Right renal pelvis (tissue), 4 donors: ENCODE measurements around the gene LSM3. TPM values are rescaled to one million over a fixed set of nuclear protein-coding genes. Genes with fewer than 3 reads are reported as not detected.
A peak's percentile ranks its signal among the peaks of the same experiment; 100 is the strongest.

Experiments
- DNase-seq, 4 donors: peaks; one replicate each; pipeline ENCODE4 v3.0.0-alpha.2; 2013; ENCODE audit warnings: low read depth in 4 of 4, low spot score in 3 of 4, missing footprints in 1 of 4
- polyA plus RNA-seq, 4 donors: library from polyadenylated mRNA; unstranded; fragments of 120-200 nt; gene quantifications; one replicate each; pipeline ENCODE4 v1.2.1, GENCODE V29; 2013; ENCODE audit not compliant: insufficient read length in 4 of 4

Gene LSM3
- polyA plus RNA-seq: 10 to 100 TPM; 17.2 to 19.5 (median 18.3) TPM

DNA sequence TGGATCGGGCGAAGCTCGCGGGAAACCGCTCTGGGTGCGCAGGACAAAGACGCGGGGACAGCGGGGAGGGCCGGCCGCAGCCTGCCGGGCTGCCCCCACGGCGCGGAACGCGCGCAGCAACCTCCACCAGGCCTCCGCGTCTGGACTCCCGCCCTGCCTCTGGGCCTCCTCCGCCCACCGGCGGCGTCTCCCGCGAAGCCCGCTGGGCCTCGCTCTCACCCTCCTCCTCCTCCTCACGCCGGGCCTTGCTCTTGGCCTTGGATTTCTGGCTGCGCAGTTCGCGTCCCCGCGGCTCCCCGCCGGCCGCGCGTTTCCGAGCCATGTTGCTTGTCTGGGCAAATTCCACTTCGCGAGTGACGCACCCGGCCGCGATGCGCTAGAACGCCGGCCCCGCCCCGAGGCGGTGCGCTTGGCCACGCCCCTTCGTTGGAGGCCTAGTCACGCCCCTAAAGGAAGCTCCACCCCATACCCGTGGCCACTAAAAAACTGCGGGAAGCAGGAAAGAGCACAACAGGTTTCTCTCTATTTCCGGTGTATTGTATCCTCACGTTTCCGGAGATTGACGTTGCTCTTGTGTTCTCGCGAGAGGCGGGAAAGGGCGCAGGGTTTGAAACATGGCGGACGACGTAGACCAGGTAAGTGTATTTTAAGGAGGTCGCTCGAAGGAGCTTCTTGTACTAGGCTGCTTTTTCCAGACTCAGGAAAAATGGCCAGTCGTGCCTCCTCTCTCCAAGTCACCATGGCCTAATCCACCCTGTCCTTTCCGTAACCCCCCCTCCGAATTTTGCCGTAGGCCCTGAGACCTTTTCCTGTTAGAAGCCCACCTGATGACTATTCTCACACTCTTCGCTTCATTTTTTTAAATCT lies at the start of gene LSM3, which contains the start of gene XPC:
Gene LSM3 (plus strand): TSS at position 571 of the 867 bp plus-strand sequence. CDS start 44 bp downstream, at position 615.
Gene XPC (minus strand): TSS at position 355 of the 867 bp plus-strand sequence. CDS start 33 bp downstream, at position 322.
- peak; percentile 97 to 98 (median 98) for DNase-seq

DNA sequence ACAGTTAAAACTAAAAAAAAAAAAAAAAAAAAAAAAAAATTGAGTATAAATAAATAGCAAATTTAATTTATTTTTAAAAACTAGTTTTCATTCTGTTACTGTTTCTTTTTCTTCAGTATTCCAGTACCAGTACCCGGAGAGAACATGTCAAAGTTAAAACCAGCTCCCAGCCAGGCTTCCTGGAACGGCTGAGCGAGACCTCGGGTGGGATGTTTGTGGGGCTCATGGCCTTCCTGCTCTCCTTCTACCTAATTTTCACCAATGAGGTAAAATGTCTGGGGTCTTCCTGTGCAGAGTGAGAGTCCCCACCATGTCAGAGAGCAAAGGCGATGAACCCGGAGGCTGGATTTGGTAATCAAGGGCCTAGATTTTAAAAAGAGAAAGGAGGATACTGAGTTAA lies 49.3 kb upstream of the LSM3 start:
- no peak for DNase-seq

DNA sequence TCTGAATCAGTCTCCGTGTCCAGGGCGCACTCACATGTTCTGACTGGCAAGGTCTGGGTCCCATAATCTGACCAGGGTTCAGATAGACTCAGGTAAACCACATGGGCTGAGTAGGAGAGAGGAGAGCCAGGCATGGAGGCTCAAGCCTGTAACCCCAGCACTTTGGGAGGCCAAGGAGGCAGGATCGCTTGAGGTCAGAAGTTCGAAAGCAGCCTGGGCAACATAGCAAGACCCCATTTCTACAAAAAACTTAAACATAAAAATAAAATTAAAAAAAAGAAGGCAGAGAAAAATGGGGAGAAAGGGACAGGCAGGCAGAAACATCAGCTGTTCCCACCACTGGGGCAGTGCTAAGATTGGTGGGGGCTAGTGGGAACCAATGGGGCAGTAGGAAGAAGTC lies 48.4 kb upstream of the LSM3 start:
- DNase-seq: no peak

DNA sequence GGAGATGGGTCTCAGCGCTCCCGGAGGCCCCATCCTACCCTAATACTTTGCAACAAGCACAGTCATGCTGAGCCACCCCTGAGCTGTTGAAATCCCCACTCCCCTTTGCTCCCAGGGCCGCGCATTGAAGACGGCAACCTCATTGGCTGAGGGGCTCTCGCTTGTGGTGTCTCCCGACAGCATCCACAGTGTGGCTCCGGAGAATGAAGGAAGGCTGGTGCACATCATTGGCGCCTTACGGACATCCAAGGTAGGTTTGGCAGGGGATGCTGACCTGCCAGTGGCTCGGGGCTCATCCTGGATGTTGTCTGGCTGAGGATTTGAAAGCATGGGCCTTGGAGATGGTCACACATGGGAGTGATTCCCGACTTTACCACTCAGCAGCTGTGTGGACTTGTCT lies 47.9 kb upstream of the LSM3 start:
- no peak for DNase-seq

DNA sequence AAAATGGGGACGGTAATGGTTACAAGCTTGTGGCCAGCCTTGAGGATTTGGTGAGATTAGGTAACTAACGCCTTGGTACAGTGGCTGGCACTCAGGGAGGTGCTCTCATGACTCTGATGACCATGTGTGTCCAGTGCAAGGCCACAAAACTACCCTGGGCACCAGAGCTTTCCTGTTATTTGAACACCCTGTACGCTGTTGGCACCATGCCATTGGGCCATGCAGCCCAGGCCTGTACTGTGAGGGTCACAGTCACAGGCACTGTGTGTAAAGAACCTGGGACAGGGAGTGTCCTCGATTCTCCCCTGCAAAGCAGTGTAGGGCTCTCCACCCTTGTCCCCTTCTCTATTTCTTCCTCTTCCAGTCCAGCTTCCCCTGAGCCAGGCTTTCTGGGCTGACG lies 47.5 kb upstream of the LSM3 start:
- DNase-seq: no peak

DNA sequence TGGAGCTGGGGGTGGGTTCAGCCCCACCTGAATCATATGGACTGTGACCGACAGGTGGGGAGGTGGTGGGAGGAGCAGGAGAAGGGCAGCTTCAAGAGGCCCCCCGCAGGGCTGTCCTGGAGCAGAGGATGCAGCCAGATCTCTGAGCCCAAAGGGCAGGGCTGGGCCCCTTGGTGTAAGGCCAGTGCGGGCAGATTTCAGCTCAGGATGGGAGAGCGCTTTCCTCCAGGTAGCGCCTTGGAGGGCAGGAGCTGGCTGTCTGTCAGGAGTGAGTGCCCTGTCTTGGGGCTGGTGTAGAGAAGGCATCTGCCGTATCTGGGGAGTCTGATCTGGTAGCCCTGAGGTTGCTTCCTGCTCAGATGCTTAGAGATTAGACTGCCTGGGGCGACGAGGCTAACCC lies 46.5 kb upstream of the LSM3 start:
- DNase-seq: no peak

DNA sequence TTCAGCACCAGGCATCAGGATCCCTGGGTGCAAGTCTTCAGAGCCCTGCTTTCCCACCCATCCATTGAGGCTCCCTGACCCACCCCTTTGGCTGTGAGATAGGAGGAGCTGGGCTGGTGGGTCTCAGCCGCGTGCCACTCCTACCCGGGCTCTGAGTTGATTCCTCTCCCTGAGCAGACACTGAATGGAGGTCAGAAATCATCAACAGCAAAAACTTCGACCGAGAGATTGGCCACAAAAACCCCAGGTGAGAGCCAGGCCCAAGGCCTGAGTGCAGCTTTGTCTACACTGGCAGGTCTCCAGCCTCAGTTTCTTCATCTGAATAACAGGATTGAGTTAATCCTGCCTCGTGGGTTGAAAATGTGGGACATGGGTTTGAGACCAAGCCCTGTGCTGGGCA lies 45.9 kb upstream of the LSM3 start:
- no peak for DNase-seq

DNA sequence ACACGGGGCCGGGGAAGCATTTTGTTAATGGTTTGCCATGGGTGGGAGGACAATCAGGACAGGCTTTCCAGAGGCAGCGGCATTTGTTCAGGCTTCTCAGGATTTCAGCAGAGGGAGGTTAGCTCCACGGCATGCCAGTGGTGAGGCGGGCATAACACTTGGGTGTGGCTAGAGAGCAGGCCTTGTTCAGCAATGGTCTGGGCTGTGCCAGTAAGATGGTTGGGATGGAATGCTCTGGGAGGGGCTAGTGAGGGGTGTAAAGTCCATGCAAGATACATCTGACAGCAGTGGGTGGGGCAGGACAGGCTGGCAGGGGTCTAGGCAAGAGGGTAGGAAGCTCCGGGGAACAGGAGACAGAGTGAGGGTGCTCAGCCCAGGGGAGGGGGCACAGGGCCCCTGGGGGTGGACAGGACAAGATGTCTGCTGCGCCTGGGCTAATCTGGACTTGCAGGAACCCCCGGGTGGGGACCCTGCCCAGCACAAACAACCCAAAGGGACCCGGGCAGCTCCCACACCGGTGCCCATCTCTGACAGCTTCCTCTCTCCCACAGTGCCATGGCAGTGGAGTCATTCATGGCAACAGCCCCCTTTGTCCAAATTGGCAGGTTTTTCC lies 45.3 kb upstream of the LSM3 start:
- no peak for DNase-seq

DNA sequence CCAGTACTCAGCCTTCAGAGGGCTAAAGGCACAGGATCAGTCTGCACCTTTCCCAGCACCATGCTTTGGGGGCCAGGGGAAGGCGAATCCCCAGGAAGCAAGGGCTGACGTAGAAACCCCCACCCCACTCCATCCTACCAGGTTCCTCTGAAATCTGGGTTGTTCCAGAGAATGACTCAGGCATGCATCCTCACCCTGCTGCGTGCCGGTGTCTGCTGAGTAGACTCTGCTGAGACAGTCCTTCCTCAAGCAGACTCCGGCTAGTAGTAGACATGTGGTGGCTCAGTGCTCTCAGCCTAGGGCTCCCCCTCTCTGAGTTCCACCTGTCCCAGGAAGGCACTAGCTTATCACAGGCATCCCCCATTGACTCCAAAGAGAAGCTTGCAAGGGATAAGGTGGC lies 44.7 kb upstream of the LSM3 start:
- DNase-seq: no peak

DNA sequence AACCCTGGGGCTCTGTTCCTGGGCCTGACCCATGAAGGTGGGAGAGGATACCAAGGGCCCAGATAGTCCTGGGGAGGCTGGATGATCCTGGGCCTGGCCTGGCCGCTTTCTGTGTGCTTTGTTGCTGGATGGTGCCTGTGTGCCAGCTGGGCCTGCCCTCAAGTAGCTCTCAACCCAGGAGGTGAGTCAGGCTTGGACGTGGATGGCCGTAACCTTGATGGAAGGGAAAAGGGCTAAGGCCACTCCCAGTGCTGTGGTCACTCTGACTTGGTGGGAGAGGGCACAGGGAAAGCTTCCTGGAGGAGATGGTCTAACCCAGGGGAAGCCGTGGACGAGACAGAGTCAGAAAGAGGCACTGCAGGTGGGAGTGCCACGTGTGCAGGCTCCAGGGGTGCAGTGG lies 44.3 kb upstream of the LSM3 start:
- no peak for DNase-seq

DNA sequence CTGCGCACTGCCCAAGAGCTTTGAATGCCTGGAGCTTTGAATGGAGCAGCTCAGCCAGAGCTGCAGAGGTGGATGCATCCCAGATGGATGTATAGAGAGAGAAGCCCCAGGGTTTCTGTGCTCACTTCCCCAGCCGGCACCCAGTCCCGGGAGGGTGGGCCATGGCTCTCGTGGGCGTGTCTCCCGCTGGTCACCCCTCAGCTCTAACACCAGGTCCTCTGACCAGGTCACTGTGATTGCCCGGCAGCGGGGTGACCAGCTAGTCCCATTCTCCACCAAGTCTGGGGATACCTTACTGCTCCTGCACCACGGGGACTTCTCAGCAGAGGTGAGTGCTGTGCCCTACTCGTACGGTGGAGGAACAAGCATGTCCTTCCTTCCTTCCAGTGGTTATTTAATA lies 43.0 kb upstream of the LSM3 start:
- DNase-seq: no peak

DNA sequence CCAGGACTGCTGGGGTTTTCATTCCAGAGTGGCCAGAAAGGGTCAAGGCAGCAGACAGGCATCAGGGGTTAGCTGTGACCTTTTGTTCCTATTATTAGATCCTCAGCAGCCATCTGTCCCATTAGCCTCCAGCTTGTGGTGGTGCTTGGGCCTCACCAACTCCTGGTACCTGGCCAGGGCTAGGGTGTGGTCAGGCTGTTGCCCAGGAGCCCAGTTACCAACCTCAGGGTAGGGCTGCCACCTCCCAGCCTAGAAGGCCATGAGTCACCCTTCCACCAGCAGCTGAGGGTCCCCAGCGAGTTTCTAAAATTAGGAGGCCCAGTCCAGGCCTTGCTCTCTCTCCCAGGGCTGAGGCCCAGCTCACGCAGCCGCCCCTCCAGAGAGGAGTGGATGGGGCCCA lies 41.6 kb upstream of the LSM3 start:
- DNase-seq: no peak

DNA sequence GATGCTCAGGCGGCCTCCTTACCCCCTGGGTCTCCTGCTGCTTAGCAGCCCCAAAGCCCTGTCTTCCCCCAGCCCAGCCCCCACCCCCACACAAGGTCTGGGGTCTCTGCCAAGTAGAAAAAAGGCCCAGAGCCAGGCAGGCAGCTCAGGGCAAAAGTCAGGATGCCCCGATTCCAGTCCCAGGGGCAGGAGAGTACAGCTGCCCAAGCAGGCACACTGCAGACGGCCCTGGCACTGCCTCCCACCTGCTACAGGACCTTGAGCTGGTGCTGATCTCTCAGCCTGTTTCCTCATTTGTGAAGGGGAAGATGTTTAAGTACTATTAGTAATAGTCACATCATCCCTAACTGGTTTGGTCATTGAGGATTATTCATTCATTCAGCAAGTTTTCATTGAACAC lies 41.2 kb upstream of the LSM3 start:
- no peak for DNase-seq

DNA sequence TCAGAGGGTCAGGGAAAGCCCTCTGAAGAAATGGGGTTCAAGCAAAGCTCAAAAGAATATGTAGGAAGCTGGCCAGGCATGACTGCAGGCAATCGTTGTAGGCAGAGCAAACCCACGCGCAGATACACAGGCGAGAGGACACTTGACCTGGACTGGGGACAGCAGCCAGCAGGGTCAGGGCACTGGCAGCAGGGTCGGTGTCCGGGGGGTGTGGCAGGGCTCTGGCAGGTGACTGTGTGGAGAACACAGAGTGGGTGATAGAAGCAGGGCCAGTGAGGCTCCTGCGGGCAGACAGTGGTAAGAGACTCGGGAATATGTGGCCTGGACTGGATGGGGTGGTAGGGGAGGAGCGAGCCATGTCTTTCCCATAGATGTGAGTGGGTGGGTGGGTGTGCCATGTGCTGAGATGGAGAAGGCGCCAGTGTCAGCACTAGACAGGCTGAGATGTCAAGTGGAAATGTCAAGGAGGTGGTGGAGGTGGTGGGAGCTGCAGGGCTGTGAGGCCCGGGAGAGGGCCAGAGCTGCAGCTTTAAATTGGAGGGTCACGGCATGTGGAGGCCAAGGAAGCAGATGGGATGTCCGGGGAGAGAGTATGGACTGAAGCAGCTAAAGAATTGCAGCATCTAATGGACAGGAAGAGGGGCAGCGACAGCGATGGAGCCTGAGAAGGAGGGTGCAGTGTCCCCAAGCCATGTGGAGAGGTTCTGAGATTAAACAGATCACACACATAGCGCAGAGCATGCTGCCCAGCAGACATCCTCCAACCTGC lies 40.3 kb upstream of the LSM3 start:
- no peak for DNase-seq

DNA sequence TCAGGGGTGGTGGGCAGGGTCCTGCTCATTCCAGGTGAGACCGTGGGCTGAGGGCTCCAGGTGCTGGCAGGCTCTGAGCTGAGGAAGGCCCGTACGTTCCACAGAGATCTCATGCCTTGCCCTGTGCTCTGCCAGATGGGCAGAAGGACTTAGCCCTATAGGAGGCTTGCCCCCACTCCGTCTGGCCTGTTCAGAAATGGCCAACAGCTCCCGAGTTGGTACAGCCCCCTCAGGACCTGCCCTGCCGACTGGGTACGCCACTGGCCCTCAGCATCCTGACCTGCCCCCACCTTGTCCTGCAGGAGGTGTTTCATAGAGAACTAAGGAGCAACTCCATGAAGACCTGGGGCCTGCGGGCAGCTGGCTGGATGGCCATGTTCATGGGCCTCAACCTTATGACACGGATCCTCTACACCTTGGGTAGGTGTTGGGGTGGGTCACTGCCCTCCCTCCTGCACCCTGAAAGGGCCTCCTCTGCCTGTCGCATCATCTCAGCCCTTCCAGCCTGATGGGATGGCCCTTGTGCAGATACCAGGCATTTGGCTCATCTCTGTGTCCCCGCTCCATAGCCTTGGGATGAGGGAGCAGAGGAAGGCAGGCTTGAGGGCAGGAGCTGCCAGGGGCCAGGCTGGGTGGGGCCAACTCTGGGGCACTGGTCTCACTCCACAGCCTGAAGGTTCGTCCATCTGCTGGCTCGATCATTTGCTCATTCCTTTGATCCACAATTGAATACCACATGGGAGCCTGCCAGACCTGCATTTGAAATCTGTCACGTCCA lies 39.5 kb upstream of the LSM3 start:
- no peak for DNase-seq

DNA sequence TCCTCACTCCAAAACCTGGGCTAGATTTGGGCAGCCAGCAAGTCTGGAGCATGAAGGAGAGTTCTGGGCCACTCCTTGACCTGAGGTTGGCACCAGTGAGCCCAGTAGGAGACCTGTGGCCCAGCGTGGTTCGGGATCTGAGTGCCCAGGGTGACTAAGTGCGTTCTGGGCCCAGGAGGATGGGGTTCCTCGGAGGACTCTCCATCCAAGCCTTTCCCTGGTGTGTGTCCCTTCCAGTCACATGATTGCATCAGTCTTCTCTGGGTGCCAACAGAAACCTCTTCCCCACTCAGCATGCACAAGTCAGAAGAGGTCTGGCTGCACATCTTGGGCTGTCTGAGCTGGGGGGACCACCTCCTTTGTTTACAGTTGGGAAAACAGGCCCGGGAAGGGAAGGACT lies 38.8 kb upstream of the LSM3 start:
- no peak for DNase-seq

DNA sequence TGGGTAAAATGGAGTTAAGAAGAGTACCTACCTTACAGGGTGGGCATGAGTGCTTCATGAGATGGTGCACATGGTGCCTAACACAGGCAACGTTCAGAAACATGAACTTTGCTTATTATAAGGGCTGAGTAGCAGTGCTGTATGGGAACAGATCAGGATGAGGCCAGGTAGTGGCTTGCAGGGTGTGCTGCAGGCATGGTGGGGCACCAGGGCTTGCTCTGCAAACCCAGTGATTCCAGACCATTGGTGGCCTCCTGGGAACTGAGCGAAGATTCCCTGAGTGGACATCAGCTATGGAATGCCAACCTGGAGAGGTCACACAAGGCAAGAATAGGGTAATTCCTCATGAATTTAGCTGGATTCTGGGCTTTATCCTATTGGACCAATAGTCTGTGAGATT lies 37.9 kb upstream of the LSM3 start:
- DNase-seq: no peak

DNA sequence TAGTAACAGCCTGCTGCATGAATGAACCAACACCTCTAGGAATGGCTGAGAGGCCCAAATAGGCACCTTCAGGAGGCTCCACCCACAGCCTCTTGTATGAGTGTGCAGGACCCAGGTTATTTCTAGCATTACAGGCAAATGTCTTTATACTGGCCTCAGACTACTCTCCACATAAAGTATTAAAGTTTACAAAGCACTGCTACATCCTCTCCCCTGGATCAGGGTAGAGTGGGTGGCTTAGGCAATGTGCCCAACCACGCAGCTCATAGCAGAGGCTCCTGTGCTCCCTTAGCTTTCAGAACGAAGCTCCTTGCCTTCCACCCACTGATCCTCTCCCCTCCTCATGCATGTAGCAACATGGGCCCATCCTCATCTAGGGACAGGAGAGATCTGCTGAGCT lies 37.5 kb upstream of the LSM3 start:
- DNase-seq: no peak

DNA sequence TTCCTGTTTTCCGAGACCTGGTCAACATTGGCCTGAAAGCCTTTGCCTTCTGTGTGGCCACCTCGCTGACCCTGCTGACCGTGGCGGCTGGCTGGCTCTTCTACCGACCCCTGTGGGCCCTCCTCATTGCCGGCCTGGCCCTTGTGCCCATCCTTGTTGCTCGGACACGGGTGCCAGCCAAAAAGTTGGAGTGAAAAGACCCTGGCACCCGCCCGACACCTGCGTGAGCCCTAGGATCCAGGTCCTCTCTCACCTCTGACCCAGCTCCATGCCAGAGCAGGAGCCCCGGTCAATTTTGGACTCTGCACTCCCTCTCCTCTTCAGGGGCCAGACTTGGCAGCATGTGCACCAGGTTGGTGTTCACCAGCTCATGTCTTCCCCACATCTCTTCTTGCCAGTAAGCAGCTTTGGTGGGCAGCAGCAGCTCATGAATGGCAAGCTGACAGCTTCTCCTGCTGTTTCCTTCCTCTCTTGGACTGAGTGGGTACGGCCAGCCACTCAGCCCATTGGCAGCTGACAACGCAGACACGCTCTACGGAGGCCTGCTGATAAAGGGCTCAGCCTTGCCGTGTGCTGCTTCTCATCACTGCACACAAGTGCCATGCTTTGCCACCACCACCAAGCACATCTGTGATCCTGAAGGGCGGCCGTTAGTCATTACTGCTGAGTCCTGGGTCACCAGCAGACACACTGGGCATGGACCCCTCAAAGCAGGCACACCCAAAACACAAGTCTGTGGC lies 36.8 kb upstream of the LSM3 start:
- no peak for DNase-seq
